B cell (primary cell): ENCODE data around the gene TLR8. TPM values are rescaled to one million over a fixed set of nuclear protein-coding genes. Genes with fewer than 3 reads are reported as not detected.

Experiments used
- ATAC-seq: fragments of 200-7000 bp; cut with Tn5 transposase; one replicate; pipeline ENCODE4 v1.10.0; 2021; ENCODE audit warnings: low read depth, mild to moderate bottlenecking, moderate number of reproducible peaks, moderate library complexity
- CTCF ChIA-PET: fragments of 350-600 bp; sonication (Branson Sonifier 250); formaldehyde crosslinking; loops from one replicate; lab custom pipeline; 2021; ENCODE audit warnings: antibody characterized with exemption, inconsistent platforms; lab: Charles Lee
- POLR2A ChIA-PET: fragments of 350-600 bp; sonication (Branson Sonifier 250); formaldehyde crosslinking; loops from one replicate; lab custom pipeline; 2021; ENCODE audit warnings: antibody characterized with exemption; lab: Charles Lee
- DNase-seq: peaks from one replicate; pipeline ENCODE4 v3.0.0; 2013
- H2AFZ ChIP-seq: 2 replicates; pipeline ENCODE4 v1.6.1; 2012; ENCODE audit warnings: mild to moderate bottlenecking, low read depth, low read length; ENCODE audit not compliant: insufficient read depth, poor library complexity, severe bottlenecking
- H3K27ac ChIP-seq, 2 donors: 1 replicate in 1 of 2; 2 replicates in 1 of 2; pipeline ENCODE4 v1.5.1; 2012 to 2013; ENCODE audit warnings: low read length in 2 of 2, mild to moderate bottlenecking in 2 of 2, moderate library complexity in 1 of 2
- H3K27me3 ChIP-seq, 4 experiments: fragments of 200-600 bp in 1 of 4; sonication (generic) in 1 of 4; replicated peaks in 1 of 4; 1 replicate in 2 of 4; 2 replicates in 2 of 4; pipeline versions ENCODE4 v1.6.1 to v1.7.0; 2013 to 2016; ENCODE audit warnings: low read length in 3 of 4, mild to moderate bottlenecking in 2 of 4, mixed read lengths in 1 of 4, moderate library complexity in 1 of 4; ENCODE audit not compliant: insufficient read depth in 4 of 4, control insufficient read depth in 3 of 4; ENCODE audit errors: control extremely low read depth in 1 of 4
- H3K36me3 ChIP-seq, 2 experiments: replicated peaks in 1 of 2; 1 replicate in 1 of 2; 2 replicates in 1 of 2; pipeline versions ENCODE4 v1.6.1 to v1.7.1; 2013; ENCODE audit warnings: low read length in 1 of 2; ENCODE audit not compliant: insufficient read depth in 2 of 2, control insufficient read depth in 1 of 2; ENCODE audit errors: control extremely low read depth in 1 of 2, extremely low read depth in 1 of 2
- H3K4me1 ChIP-seq, 2 donors: fragments of 200-600 bp in 1 of 2; sonication (generic) in 1 of 2; 1 replicate in 1 of 2; 2 replicates in 1 of 2; pipeline versions ENCODE4 v1.5.1 to v1.6.1; 2013 to 2017; ENCODE audit warnings: low read length in 2 of 2; ENCODE audit not compliant: control insufficient read depth in 2 of 2, insufficient read depth in 2 of 2
- H3K4me2 ChIP-seq: replicated peaks from 2 replicates; pipeline ENCODE3; 2012; ENCODE audit warnings: mild to moderate bottlenecking, low read depth, low read length; ENCODE audit not compliant: poor library complexity, severe bottlenecking
- H3K4me3 ChIP-seq, 5 experiments: fragments of 200-600 bp in 1 of 5; sonication (generic) in 1 of 5; 1 replicate in 3 of 5; 2 replicates in 2 of 5; pipeline versions ENCODE4 v1.5.1 to v1.7.0; 2011 to 2016; ENCODE audit warnings: low read length in 4 of 5, mild to moderate bottlenecking in 4 of 5, low read depth in 2 of 5, control low read depth in 1 of 5, moderate library complexity in 1 of 5; ENCODE audit not compliant: insufficient read depth in 1 of 5; ENCODE audit errors: control extremely low read depth in 1 of 5, extremely low read depth in 1 of 5
- H3K79me2 ChIP-seq: fragments of 200-600 bp; sonication (generic); one replicate; pipeline ENCODE4 v1.6.0; 2016; ENCODE audit warnings: low read length; ENCODE audit not compliant: control insufficient read depth, insufficient read depth
- H3K9ac ChIP-seq: fragments of 200-600 bp; sonication (generic); 2 replicates; pipeline ENCODE4 v1.6.1; 2017; ENCODE audit warnings: mild to moderate bottlenecking, low read length, moderate library complexity
- H3K9me3 ChIP-seq, 3 donors: one replicate each; pipeline versions ENCODE4 v1.6.1 to v1.7.1; 2013; ENCODE audit warnings: low read length in 2 of 3; ENCODE audit not compliant: control insufficient read depth in 2 of 3, insufficient read depth in 1 of 3; ENCODE audit errors: control extremely low read depth in 1 of 3
- H4K20me1 ChIP-seq: 2 replicates; pipeline ENCODE4 v1.6.0; 2012; ENCODE audit warnings: mild to moderate bottlenecking, low read length; ENCODE audit not compliant: insufficient read depth, control insufficient read depth, poor library complexity, severe bottlenecking
- H3K27ac Mint-ChIP-seq: one replicate; pipeline ENCODE4 v1.8.0; 2021; ENCODE audit warnings: mixed read lengths
- H3K27me3 Mint-ChIP-seq: one replicate; pipeline ENCODE4 v1.8.0; 2021; ENCODE audit warnings: mixed read lengths
- H3K4me1 Mint-ChIP-seq: one replicate; pipeline ENCODE4 v1.8.0; 2021; ENCODE audit warnings: mixed read lengths
- H3K4me3 Mint-ChIP-seq: one replicate; pipeline ENCODE4 v1.8.0; 2021; ENCODE audit warnings: mixed read lengths
- H3K9me3 Mint-ChIP-seq: one replicate; pipeline ENCODE4 v1.8.0; 2022; ENCODE audit warnings: mixed read lengths; ENCODE audit not compliant: insufficient read depth
- EZH2 ChIP-seq: IDR thresholded peaks from 2 replicates; pipeline ENCODE4 v1.6.1; 2012; ENCODE audit warnings: borderline replicate concordance, low read depth, mild to moderate bottlenecking, moderate library complexity, low read length; ENCODE audit not compliant: insufficient read depth, poor library complexity, severe bottlenecking
- WGBS: methylation state at CpG from one replicate; pipeline ENCODE4 v1.1.5; 2013; ENCODE audit warnings: missing lambda C conversion rate; ENCODE audit not compliant: insufficient coverage; 5-methylcytosine and 5-hydroxymethylcytosine counted together
- intact Hi-C: fragments of 100-400 bp; cut with micrococcal nuclease; formaldehyde crosslinking; loops from one replicate; pipeline ENCODE4 v1.10.0; 2022
- polyA plus RNA-seq: library from polyadenylated mRNA; depleted of rRNA; stranded (reverse); fragments of >200 nt; gene quantifications from 2 replicates; pipeline ENCODE4 v1.2.3, GENCODE V29; 2012
- total RNA-seq, 2 donors: library from RNA; stranded (reverse); fragments of 120-200 nt in 1 of 2; gene quantifications; 1 replicate in 1 of 2; 2 replicates in 1 of 2; pipeline versions ENCODE4 v1.2.3 to v1.2.4, GENCODE V29; 2013 to 2022
- TF ChIP-seq, protein P1 (sequence below): fragments of 200-600 bp; IDR thresholded peaks from one replicate; pipeline ENCODE4 v1.8.0; 2022; ENCODE audit warnings: antibody characterized with exemption, mild to moderate bottlenecking

Gene TLR8
- total and polyA plus RNA-seq, 2 donors (not counting 1 experiment from before 2014, with no cell fraction given), result 0.19 to 0.39 TPM

DNA sequence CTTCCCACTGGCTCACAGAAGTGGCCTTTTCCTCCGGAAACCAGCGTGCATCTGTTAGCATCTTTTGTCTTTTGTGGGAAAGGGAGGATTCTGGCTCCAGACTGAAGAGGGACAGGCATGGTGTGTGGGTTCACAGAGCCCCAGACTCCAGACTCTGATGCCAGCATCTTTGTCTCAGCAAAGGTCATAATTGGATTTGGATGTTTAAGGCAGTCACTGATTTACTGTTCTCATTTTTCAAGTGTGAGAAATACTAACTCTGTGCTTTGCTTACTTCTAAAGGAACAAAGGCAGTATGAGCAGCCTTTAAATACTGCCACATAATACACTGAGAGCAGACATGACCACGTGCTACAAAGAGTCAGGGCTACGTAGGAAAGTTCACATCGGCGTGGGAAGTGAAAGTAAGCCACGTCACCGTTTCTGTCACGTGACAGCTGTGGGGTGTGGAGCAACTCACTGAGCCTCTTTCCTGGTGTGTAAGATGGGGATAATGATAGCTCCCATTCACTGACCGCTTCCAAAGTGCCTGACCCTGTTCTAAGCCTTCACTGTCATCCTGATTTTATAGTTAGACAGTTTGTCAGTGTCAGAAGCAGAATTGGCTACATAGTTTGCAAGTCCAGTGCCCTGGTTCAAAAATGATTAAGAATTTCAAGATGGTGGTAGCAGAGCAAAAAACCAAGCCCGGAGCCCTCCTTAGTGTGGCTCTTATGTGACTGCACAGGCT lies 43.7 kb downstream of the TLR8 start:
- H3K4me3 Mint-ChIP-seq, result peak overlapping the region; percentile 75
- Histone ChIP-seq H3K27me3 (no peaks in the 10 kb centered on the region), H3K36me3 (no peaks in the 10 kb centered on the region), H2AFZ (peak overlapping the region; percentile 10), H3K4me3 (peak overlapping the region in 4 of 5 experiments; percentile 16 to 30 (median 22)), H3K9ac (peak overlapping the region; percentile 44), H3K27ac (peak overlapping the region; percentile 88), H3K4me1 (peaks cover 82 to 88% of the 10 kb centered on the region in 2 donors), H3K4me2 (peak overlapping the region; percentile 71), H3K79me2 (peaks cover 78% of the 10 kb centered on the region), H3K9me3 (no peaks in the 10 kb centered on the region), H4K20me1 (peaks cover 6% of the 10 kb centered on the region)
- intact Hi-C loops, result loop anchor here (1.0 to 5.0 kb wide), 2 partner anchors 50 to 307 kb away; no protein-coding TSS in a partner anchor
- ATAC-seq (peak; percentile 60), DNase-seq (peak; percentile 92)
- peak overlapping the region; percentile 93 for H3K27ac Mint-ChIP-seq
- WGBS, result no CpG with 5 or more reads among the region's 11 CpGs
- TF ChIP-seq, protein P1, sequence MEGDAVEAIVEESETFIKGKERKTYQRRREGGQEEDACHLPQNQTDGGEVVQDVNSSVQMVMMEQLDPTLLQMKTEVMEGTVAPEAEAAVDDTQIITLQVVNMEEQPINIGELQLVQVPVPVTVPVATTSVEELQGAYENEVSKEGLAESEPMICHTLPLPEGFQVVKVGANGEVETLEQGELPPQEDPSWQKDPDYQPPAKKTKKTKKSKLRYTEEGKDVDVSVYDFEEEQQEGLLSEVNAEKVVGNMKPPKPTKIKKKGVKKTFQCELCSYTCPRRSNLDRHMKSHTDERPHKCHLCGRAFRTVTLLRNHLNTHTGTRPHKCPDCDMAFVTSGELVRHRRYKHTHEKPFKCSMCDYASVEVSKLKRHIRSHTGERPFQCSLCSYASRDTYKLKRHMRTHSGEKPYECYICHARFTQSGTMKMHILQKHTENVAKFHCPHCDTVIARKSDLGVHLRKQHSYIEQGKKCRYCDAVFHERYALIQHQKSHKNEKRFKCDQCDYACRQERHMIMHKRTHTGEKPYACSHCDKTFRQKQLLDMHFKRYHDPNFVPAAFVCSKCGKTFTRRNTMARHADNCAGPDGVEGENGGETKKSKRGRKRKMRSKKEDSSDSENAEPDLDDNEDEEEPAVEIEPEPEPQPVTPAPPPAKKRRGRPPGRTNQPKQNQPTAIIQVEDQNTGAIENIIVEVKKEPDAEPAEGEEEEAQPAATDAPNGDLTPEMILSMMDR, result no peak
- no peak for TF ChIP-seq EZH2
- peaks cover 75% of the 10 kb centered on the region for H3K4me1 Mint-ChIP-seq
- no peaks in the 10 kb centered on the region for H3K27me3 Mint-ChIP-seq
- no peaks in the 10 kb centered on the region for H3K9me3 Mint-ChIP-seq
- ChIA-PET CTCF (interaction anchor here (0.8 to 7.4 kb wide), 9 partner anchors 10 to 539 kb away, joined by 3 to 214 read pairs (median 6); partner anchors contain the start of gene TMSB4X), POLR2A (interaction anchor here (1.3 to 7.9 kb wide), 3 partner anchors 25 to 538 kb away, joined by 3 to 130 read pairs (median 25); partner anchors contain the start of gene TMSB4X)
